ENCODE data around the gene SLC1A3. TPM values are rescaled to one million over a fixed set of nuclear protein-coding genes. Genes with fewer than 3 reads are reported as not detected.

SLC1A3 gene
- total RNA-seq, 4 donors from 2014 or later = 9.3 to 17.0 (median 15.4) TPM

DNA sequence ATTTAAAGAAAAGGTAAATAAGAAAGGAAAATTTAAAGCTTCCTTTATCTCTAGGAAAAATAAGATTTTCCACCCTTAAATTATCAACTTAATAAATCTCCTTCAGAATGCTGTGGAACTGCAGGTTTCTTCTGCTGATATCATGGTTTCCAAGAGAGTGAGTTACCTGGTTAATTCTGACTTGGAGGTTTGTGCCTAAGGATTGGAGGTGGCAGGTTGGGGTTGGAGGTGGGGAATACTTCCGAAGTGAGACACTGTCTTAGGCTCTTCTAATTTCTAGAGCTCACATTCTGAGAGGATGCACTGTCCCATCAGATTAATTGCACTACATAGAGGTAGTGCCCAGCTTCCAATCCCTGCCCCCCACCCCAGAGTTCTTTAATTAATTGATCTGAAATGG, 31.1 kb downstream of the SLC1A3 start:
- TF ChIP-seq POLR2A (IDR thresholded peaks at IDR 0.05) = no peak
- TF ChIP-seq, protein P1, sequence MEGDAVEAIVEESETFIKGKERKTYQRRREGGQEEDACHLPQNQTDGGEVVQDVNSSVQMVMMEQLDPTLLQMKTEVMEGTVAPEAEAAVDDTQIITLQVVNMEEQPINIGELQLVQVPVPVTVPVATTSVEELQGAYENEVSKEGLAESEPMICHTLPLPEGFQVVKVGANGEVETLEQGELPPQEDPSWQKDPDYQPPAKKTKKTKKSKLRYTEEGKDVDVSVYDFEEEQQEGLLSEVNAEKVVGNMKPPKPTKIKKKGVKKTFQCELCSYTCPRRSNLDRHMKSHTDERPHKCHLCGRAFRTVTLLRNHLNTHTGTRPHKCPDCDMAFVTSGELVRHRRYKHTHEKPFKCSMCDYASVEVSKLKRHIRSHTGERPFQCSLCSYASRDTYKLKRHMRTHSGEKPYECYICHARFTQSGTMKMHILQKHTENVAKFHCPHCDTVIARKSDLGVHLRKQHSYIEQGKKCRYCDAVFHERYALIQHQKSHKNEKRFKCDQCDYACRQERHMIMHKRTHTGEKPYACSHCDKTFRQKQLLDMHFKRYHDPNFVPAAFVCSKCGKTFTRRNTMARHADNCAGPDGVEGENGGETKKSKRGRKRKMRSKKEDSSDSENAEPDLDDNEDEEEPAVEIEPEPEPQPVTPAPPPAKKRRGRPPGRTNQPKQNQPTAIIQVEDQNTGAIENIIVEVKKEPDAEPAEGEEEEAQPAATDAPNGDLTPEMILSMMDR (IDR thresholded peaks at IDR 0.05) = no peak
- intact Hi-C loops (cut with DNase I) = no loop called here
- Histone ChIP-seq H3K4me1 (no peaks in the 10 kb centered on the region), H3K9me3 (no peaks in the 10 kb centered on the region), H3K36me3 (no peaks in the 10 kb centered on the region), H3K27me3 (no peaks in the 10 kb centered on the region), H3K4me3 (replicated peaks in 1 of 3) (no peak overlapping the region), H3K27ac (no peak overlapping the region)
- no peak for DNase-seq
- 92 to 95% methylated on average over 1 of the region's 1 CpG for WGBS, 2 donors

DNA sequence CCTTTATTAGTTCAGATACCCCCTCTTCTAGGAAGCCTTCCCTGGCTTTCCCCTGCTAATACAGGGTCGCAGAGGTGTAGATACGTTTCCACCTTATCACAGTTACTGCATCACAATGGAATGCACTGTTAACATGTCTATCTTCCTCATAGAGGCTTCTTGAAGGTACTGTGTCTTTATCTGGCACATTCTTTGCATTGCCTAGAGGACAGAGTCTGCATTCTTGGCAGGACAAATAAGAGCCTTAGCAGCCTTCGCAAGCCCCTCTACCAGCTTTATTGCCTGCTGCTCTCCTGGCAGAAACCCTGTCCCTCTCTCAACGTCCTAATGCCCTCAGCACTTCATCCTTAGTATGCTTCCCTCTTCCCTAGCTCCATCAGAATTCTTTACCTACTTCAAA, 31.6 kb downstream of the SLC1A3 start:
- no peaks in the 10 kb centered on the region for H3K9me3 ChIP-seq
- no peaks in the 10 kb centered on the region for H3K4me1 ChIP-seq
- H3K36me3 ChIP-seq = no peaks in the 10 kb centered on the region
- TF ChIP-seq, protein P1 (IDR thresholded peaks at IDR 0.05) = no peak
- intact Hi-C loops (cut with DNase I) = no loop called here
- H3K27me3 ChIP-seq = no peaks in the 10 kb centered on the region
- no peak for DNase-seq
- no peak overlapping the region for H3K27ac ChIP-seq
- H3K4me3 ChIP-seq (replicated peaks in 1 of 3) = no peak overlapping the region
- WGBS, 2 donors = 66 to 73% methylated on average over 4 of the region's 4 CpGs

DNA sequence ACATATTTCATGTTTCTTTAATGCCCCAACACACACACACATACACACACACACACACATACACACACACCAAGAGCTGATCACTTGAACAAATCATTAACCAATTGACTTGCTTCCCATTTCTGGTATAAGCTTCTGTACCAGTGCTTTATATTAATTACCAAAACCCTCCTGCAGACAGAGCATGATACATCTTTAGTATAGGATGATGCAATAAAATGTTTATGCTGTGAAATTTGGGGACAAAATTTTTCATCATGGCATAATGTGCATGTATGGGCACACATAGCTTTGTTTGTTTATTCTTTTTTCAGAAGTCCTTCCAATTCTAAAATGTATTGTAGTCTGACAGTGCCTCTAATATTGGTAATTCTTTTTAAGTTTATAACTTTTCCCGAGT, 34.5 kb downstream of the SLC1A3 start:
- Histone ChIP-seq H3K4me1 (no peaks in the 10 kb centered on the region), H3K27me3 (no peaks in the 10 kb centered on the region), H3K36me3 (no peaks in the 10 kb centered on the region), H3K9me3 (no peaks in the 10 kb centered on the region), H3K4me3 (replicated peaks in 1 of 3) (no peak overlapping the region), H3K27ac (no peak overlapping the region)
- intact Hi-C loops (cut with DNase I) = no loop called here
- WGBS, 2 donors = 73 to 85% methylated on average over 1 of the region's 1 CpG
- DNase-seq = no peak
- TF ChIP-seq POLR2A (IDR thresholded peaks at IDR 0.05) = no peak
- TF ChIP-seq, protein P1 (IDR thresholded peaks at IDR 0.05) = no peak

DNA sequence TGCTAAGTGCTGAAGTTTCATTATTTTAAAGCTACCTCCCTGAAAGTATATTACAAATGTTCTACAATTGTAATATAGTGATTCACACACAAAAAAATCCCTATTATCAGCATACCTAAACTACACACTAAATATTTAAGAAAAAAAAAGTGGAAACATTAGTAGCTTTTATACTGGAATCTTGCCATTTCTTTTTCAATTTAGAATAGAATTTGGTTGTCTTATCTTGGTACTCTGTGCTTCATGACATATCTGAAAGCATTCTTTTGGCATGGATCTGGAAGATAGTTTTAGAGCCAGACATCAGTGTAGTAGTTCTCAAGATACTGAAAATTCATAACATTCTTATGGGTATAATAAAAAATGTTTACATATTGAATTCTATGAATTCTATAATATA, 35.0 kb downstream of the SLC1A3 start:
- Histone ChIP-seq H3K27ac (no peak overlapping the region), H3K9me3 (no peaks in the 10 kb centered on the region), H3K4me3 (replicated peaks in 1 of 3) (no peak overlapping the region), H3K36me3 (no peaks in the 10 kb centered on the region), H3K27me3 (no peaks in the 10 kb centered on the region), H3K4me1 (no peaks in the 10 kb centered on the region)
- intact Hi-C loops (cut with DNase I) = no loop called here
- DNase-seq = no peak
- TF ChIP-seq POLR2A (IDR thresholded peaks at IDR 0.05) = no peak
- TF ChIP-seq, protein P1 (IDR thresholded peaks at IDR 0.05) = no peak

DNA sequence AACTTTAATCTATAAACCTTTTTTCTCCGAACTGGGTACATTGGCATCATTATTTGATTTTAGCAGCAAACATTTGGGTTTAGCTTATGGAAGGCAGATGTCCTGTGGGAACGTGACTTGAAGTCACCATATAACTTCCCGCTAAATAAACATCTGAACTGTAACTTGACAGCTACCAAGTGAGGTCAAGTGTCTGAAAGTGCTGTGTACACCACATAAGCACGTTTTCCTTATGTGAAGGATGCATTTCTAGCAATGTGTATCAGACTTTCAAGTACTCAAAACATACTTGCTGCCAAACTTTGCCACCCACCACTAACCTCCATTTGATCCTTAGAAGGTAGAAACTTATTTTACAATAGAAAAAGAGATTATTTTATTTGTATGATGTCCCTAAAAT, 35.7 kb downstream of the SLC1A3 start:
- TF ChIP-seq POLR2A (IDR thresholded peaks at IDR 0.05) = no peak
- TF ChIP-seq, protein P1 (IDR thresholded peaks at IDR 0.05) = no peak
- no peaks in the 10 kb centered on the region for H3K9me3 ChIP-seq
- H3K27ac ChIP-seq = no peak overlapping the region
- WGBS, 2 donors = 52 to 63% methylated on average over 4 of the region's 4 CpGs
- no peaks in the 10 kb centered on the region for H3K36me3 ChIP-seq
- no peaks in the 10 kb centered on the region for H3K4me1 ChIP-seq
- intact Hi-C loops (cut with DNase I) = no loop called here
- no peaks in the 10 kb centered on the region for H3K27me3 ChIP-seq
- H3K4me3 ChIP-seq (replicated peaks in 1 of 3) = no peak overlapping the region
- DNase-seq = no peak

All from thyroid gland (tissue), 4 donors.